Activated naive CD4-positive, alpha-beta T cell (primary cell): Measurements from ENCODE around the gene NRN1L.
A peak's percentile ranks its signal among the peaks of the same experiment; 100 is the strongest.

Experiments used
- DNase-seq, 4 experiments: peaks; one replicate each; lab custom pipeline; 2025; lab: John Stamatoyannopoulos, UW

NRN1L gene

DNA sequence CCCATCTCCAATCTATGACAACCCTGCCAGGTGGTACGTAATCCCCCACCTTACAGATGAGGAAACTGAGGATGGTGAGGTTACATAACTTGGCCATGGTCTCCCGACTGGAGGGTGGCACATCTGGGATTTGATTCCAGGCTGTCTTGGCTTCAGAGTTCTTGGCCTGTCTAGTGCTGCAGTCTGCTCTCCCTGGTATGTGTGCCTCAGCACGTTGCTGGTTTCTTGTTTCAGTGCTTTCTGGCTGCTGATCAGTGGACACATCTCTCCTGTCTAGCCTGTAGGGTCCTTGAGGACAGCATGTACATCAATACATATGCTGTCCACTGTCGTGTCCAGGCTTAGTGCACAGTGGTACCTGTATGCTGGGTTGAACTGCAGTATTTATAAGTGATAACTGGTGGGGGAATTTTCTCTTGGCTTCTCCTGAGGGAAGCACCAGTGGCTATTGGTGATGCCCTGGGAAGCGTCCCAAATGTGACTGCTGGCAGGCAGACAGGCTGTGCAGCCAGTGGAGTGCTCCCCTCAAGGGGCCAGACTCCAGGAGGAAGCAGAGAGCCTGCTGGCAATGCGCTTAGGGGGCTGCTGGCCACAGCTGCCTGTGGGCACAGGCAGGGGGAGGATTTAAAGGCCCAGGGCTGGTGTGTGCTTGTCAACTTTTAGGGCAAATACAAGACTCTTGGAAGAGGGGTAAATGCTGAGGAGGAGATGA, 32.6 kb downstream of the NRN1L start:
- DNase-seq = no peak

DNA sequence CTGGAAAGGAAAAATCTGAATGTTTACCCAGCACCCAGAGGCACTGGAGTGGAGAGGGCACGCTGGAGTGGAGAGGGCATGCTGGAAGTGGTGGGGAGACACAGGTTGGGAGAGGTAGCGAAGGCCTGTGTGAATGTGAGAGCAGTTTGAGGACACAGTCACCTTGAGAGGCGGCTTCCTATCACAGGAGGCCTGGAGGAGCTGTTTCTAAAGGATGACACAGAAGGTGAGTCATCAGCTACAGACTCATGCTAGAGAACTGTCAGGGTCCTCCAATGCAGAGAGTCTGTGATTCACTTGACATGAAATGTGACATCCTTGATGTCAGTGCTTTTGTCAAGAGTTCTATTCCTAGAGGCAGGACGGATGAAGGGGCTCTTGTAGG, 33.2 kb downstream of the NRN1L start:
- DNase-seq = no peak

GRCh38 chr16:67919622-67920221, 35.0 kb downstream of the NRN1L start:
- DNase-seq = no peak

DNA sequence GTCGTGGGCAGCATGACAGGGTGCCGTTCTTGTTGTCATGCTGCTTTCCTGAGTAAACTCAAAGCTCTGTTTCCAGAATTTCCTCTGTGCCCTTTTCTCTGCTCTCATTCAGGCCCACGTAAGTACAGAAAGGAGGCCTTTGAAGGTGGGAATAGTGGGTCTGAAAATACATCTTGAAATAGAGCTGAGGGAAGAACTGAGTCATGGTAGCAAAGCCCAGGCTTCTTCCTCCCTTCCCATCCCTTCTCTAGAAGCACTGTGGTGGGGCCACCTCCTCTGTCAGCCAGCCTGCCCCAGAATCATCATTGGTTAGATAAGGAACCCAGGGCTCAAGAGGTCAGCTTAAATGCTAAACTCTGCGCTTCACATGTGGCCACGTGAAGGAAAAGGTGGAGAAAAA, 37.5 kb downstream of the NRN1L start:
- DNase-seq = no peak

GRCh38 chr16:67922740-67923139, 38.1 kb downstream of the NRN1L start:
- no peak for DNase-seq

DNA sequence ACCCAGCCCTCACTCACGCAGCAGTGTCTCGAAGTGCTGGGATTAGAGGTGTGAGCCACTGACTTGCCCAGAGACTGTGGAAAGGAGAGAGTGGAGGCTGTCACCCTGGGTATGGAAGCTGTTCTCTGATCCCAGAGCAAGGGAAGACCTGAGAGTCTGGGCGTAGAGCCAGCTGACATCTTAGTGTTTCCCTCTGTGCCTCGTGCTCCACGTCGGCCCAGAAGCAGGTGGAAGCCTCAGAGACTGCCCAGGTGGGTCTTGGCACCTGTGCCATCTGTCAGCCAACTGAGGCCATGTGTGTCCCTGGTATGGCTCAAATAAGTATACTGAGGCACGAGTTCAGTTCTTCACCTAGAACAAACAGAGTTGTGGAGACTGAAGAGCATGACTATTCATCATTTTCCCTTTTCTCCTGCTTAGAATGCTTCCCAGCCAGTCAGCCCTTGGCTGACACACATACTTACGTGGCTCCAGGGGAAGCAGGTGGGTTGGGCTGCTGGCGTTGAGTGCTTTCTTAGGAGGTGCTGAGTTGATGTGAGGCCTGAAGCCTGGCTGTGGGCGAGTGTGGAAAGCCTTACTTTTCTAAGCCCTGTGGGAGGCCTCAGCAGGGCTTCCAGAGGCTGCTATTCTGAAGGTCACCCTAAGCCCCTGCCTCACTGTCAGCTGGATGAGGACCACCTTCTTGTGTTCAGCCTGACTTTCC, 38.9 kb downstream of the NRN1L start:
- DNase-seq = no peak

GRCh38 chr16:67924140-67924906, 39.6 kb downstream of the NRN1L start:
- DNase-seq = no peak

GRCh38 chr16:67926181-67926750, 41.6 kb downstream of the NRN1L start:
- no peak for DNase-seq

DNA sequence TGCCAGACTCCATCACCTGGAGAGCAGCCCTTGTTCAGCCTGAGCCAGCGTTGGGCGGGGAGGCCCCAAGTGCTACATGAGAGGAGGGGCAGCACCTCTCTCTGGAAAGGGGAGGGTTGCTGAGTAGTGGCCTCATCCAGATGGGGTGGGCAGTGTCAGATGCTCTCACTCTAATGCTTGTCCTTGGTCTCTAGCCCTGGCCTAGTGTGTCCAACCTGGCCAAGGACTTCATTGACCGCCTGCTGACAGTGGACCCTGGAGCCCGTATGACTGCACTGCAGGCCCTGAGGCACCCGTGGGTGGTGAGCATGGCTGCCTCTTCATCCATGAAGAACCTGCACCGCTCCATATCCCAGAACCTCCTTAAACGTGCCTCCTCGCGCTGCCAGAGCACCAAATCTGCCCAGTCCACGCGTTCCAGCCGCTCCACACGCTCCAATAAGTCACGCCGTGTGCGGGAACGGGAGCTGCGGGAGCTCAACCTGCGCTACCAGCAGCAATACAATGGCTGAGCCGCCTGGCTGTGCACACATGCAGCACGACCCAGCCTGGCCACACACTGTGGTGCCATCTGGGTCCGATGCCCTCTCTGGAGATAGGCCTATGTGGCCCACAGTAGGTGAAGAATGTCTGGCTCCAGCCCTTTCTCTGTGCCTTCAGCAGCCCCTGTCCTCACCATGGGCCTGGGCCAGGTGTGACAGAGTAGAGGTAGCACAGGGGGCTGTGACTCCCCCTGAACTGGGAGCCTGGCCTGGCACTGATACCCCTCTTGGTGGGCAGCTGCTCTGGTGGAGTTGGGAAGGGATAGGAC, 42.7 kb downstream of the NRN1L start:
- DNase-seq = no peak

DNA sequence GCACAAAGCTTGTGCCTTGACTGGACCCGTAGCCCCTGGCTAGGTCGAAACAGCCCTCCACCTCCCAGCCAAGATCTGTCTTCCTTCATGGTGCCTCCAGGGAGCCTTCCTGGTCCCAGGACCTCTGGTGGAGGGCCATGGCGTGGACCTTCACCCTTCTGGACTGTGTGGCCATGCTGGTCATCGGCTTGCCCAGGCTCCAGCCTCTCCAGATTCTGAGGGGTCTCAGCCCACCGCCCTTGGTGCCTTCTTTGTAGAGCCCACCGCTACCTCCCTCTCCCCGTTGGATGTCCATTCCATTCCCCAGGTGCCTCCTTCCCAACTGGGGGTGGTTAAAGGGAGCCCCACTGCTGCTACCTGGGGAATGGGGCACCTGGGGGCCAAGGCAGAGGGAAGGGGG, 43.5 kb downstream of the NRN1L start:
- no peak for DNase-seq

DNA sequence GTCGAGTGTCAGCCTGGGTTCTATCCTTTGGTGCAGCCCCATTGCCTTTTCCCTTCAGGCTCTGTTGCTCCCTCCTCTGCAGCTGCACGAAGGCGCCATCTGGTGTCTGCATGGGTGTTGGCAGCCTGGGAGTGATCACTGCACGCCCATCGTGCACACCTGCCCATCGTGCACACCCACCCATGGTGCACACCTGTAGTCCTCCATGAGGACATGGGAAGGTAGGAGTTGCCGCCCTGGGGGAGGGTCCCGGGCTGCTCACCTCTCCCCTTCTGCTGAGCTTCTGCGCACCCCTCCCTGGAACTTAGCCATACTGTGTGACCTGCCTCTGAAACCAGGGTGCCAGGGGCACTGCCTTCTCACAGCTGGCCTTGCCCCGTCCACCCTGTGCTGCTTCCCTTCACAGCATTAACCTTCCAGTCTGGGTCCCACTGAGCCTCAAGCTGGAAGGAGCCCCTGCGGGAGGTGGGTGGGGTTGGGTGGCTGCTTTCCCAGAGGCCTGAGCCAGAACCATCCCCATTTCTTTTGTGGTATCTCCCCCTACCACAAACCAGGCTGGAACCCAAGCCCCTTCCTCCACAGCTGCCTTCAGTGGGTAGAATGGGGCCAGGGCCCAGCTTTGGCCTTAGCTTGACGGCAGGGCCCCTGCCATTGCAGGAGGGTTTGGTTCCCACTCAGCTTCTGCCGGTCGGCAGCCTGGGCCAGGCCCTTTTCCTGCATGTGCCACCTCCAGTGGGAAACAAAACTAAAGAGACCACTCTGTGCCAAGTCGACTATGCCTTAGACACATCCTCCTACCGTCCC, 44.1 kb downstream of the NRN1L start:
- DNase-seq = peak; percentile 35 to 67 (median 60)

DNA sequence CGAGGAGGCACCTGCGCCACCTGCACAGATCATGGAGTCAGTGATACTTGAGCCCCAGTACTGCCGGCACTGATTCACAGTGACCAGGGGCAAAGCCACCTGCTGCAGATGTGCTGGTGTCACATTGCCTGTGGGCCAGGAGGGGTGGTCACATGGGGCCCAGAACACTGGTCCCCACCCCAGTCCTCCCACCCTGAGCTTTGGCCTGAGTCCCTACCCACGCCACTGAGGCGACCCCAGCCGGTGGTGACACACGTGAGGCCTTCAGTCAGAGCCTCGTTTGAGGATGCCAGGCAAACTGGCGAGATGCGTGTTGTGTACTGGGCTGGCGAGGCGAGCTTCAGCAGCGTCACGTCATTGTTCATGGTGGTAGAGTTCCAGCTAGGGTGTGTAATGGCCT, 45.5 kb downstream of the NRN1L start:
- DNase-seq = no peak

DNA sequence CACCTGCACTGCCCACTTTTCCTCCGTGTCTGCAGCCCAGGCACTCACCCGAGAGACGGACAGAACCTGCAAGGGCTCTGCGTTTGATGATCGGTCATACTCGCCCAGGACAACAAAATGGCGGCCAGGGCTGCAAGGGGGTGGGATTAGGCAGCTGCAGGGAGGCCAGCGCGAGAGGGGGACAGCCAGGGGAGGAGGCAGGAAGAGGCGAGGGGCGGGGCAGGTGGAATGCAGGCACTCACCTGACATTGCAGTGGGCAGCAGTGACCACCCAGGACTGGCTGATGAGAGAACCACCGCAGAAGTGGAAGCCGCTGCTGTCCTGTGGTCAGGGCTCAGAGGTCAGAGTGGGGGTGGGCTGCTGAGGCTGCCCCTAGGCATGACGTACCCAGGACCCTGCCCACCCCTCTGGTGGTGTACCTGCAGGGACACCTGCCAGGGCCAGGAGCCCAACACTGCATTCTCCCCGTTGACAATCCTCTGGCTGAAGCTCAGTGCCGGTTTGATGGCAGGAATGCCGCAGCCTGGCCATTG, 46.1 kb downstream of the NRN1L start:
- no peak for DNase-seq

GRCh38 chr16:67931712-67932461, 47.2 kb downstream of the NRN1L start, which contains the start of gene CTRL:
TSS of gene CTRL (minus strand) at chr16:67931862. CDS start at chr16:67931852, 10 bp downstream.
- DNase-seq = no peak

DNA sequence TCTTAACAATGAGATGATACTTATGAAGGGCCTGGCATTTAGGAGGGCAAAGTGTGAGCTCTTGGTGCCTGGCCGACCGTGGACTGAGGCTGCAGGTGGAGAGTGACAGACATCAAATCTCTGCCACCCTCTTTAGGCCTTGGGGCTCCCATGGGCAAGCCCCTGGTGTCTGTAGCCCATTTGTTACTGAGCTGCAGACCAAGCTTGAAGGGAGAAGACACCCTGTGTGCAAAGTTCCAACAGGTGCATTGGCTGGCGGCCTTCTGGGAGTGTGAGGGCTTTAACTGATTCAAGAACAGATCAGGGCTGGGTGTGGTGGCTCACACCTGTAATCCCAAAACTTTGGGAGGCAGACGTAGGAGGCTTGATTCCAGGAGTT, 47.8 kb downstream of the NRN1L start:
- DNase-seq = no peak

DNA sequence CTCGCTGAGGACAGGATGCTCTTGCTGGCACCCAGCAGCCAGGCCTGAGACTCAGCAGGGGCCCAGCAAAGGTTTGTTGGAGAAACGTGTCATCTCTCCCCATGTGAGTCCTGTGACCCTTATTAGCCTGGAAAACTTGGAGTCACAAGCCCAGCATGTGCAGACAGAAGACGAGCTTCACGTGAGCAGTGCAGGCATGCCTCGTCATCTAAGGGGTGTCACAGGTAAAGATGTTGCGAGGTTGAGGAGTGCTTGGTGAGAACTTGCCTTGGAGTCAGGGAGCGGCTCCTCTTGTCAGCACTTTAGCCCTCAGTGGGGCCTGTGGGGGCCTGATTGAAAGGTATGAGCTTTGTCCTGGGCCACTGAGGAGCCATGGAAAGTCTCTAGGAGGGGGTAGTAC, 49.1 kb downstream of the NRN1L start:
- DNase-seq = no peak

- DNase-seq = no peak
Observed at GRCh38 chr16:67934306-67935100, 49.8 kb downstream of the NRN1L start.

DNA sequence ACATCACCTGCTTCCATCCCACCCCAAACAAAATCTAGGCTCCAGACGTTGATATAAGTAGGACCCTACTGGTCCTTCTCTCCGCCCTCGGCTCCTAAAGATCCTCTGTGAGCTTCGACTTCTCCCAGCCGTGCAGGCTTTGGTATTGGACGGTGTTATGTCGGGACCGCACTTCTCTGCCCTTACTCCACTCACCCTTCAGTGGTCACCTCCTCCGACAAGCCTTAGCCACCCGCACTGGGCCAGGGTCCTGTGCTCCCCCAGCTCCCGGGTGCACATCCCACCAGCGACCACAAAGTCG, 50.4 kb downstream of the NRN1L start:
- no peak for DNase-seq
